ENCODE measurements around the gene NBR1.
"Not testable (repeated sequence)": the region's sequence is repeated elsewhere in the genome, so short reads cannot be mapped to it uniquely, and the experiment has no call there.

The NBR1 gene

GRCh38 chr17:43213545-43213944, 42.5 kb downstream of the NBR1 start:
- no peak for DNase-seq (ENCODE audit: low read depth in 1 of 2, low spot score in 1 of 2)

GRCh38 chr17:43215341-43215740, 44.3 kb downstream of the NBR1 start:
- DNase-seq (ENCODE audit: low read depth in 1 of 2, low spot score in 1 of 2) = no peak

- no peak for DNase-seq (ENCODE audit: low read depth in 1 of 2, low spot score in 1 of 2)
These were observed 45.4 kb downstream of the NBR1 start for GRCh38 chr17:43216369-43216761.

GRCh38 chr17:43216762-43217613, 46.0 kb downstream of the NBR1 start:
- no peak for DNase-seq (ENCODE audit: low read depth in 1 of 2, low spot score in 1 of 2)

- DNase-seq (ENCODE audit: low read depth in 1 of 2, low spot score in 1 of 2) = no peak
These were observed 46.6 kb downstream of the NBR1 start for GRCh38 chr17:43217614-43218087.

- no peak for DNase-seq (ENCODE audit: low read depth in 1 of 2, low spot score in 1 of 2)
These were observed 48.0 kb downstream of the NBR1 start for GRCh38 chr17:43219001-43219400.

GRCh38 chr17:43219746-43220380, 48.8 kb downstream of the NBR1 start:
- DNase-seq (ENCODE audit: low read depth in 1 of 2, low spot score in 1 of 2) = no peak

- DNase-seq (ENCODE audit: low read depth in 1 of 2, low spot score in 1 of 2) = no peak
These were observed 49.6 kb downstream of the NBR1 start for GRCh38 chr17:43220511-43221125.

GRCh38 chr17:43224146-43224705, 53.2 kb downstream of the NBR1 start:
- no peak for DNase-seq (ENCODE audit: low read depth in 1 of 2, low spot score in 1 of 2)

- no peak for DNase-seq (ENCODE audit: low read depth in 1 of 2, low spot score in 1 of 2)
These were observed 55.4 kb downstream of the NBR1 start for GRCh38 chr17:43226393-43226792.

GRCh38 chr17:43228020-43228782, 57.2 kb downstream of the NBR1 start, which contains the start of gene CCDC200:
CCDC200 (minus strand) TSS chr17:43228623; CDS start chr17:43228554, 69 bp downstream.
- DNase-seq (ENCODE audit: low read depth in 1 of 2, low spot score in 1 of 2) = not testable (repeated sequence)

GRCh38 chr17:43231205-43232020, 60.4 kb downstream of the NBR1 start:
- not testable (repeated sequence) for DNase-seq (ENCODE audit: low read depth in 1 of 2, low spot score in 1 of 2)

GRCh38 chr17:43232021-43232699, 61.1 kb downstream of the NBR1 start:
- DNase-seq (ENCODE audit: low read depth in 1 of 2, low spot score in 1 of 2) = not testable (repeated sequence)

- DNase-seq (ENCODE audit: low read depth in 1 of 2, low spot score in 1 of 2) = not testable (repeated sequence)
These were observed 62.2 kb downstream of the NBR1 start for GRCh38 chr17:43233263-43233662.

GRCh38 chr17:43233877-43234276, 62.9 kb downstream of the NBR1 start, which contains the start of gene RNU2-1:
RNU2-1 (minus strand) TSS chr17:43233977.
- DNase-seq (ENCODE audit: low read depth in 1 of 2, low spot score in 1 of 2) = not testable (repeated sequence)

GRCh38 chr17:43239597-43239996, 68.6 kb downstream of the NBR1 start:
- DNase-seq (ENCODE audit: low read depth in 1 of 2, low spot score in 1 of 2) = not testable (repeated sequence)

- DNase-seq (ENCODE audit: low read depth in 1 of 2, low spot score in 1 of 2) = not testable (repeated sequence)
These were observed 69.8 kb downstream of the NBR1 start for GRCh38 chr17:43240596-43241352.

- DNase-seq (ENCODE audit: low read depth in 1 of 2, low spot score in 1 of 2) = not testable (repeated sequence)
These were observed 75.4 kb downstream of the NBR1 start for GRCh38 chr17:43246456-43246855.
